T-helper 1 cell treated with Interleukin-12 subunit alpha and Interleukin-12 subunit beta and Interleukin-4 antibody, amounts not matched to agents 30 μg/mL and 1 μg/mL, for 36 hours (primary cell): Measurements from ENCODE around the gene EGR1.

Source experiments
- H3K27ac Mint-ChIP-seq: one replicate; pipeline ENCODE4 v1.8.0; 2021; ENCODE audit warnings: mild to moderate bottlenecking, mixed read lengths
- H3K27me3 Mint-ChIP-seq: one replicate; pipeline ENCODE4 v1.8.0; 2021; ENCODE audit warnings: low read depth, mixed read lengths
- H3K36me3 Mint-ChIP-seq: one replicate; pipeline ENCODE4 v1.8.0; 2021; ENCODE audit warnings: low read depth, mixed read lengths
- H3K4me1 Mint-ChIP-seq: one replicate; pipeline ENCODE4 v1.8.0; 2021; ENCODE audit warnings: low read depth, mixed read lengths
- H3K4me3 Mint-ChIP-seq: one replicate; pipeline ENCODE4 v1.8.0; 2021; ENCODE audit warnings: mild to moderate bottlenecking, moderate library complexity, mixed read lengths
- H3K9me3 Mint-ChIP-seq: one replicate; pipeline ENCODE4 v1.8.0; 2021; ENCODE audit warnings: mixed read lengths

EGR1 gene

DNA sequence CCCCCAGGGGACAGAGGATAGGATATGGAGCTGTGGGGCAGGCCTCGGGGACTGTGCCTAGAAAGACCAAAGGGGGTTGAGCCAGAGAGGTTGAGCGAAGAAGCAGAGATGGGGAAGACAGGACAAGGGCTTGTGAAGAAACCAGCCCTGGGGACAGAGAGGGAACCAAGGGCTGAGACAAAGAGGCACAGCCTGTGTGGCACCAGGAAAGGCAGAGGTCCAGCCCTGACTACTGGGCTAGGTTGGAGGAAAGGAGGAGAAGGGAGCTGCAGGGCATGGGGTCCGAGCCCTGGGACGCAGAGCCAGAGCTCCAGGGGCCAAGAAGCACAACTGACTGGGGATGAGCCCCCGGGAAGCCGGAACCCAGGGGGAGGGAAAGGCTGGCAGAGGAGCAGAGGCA lies 17.2 kb upstream of the EGR1 start:
- H3K4me3 Mint-ChIP-seq: no peak overlapping the region
- no peaks in the 10 kb centered on the region for H3K9me3 Mint-ChIP-seq
- H3K36me3 Mint-ChIP-seq: no peaks in the 10 kb centered on the region
- H3K27me3 Mint-ChIP-seq: peaks cover 4% of the 10 kb centered on the region
- no peak overlapping the region for H3K27ac Mint-ChIP-seq
- H3K4me1 Mint-ChIP-seq: peaks cover 5% of the 10 kb centered on the region

DNA sequence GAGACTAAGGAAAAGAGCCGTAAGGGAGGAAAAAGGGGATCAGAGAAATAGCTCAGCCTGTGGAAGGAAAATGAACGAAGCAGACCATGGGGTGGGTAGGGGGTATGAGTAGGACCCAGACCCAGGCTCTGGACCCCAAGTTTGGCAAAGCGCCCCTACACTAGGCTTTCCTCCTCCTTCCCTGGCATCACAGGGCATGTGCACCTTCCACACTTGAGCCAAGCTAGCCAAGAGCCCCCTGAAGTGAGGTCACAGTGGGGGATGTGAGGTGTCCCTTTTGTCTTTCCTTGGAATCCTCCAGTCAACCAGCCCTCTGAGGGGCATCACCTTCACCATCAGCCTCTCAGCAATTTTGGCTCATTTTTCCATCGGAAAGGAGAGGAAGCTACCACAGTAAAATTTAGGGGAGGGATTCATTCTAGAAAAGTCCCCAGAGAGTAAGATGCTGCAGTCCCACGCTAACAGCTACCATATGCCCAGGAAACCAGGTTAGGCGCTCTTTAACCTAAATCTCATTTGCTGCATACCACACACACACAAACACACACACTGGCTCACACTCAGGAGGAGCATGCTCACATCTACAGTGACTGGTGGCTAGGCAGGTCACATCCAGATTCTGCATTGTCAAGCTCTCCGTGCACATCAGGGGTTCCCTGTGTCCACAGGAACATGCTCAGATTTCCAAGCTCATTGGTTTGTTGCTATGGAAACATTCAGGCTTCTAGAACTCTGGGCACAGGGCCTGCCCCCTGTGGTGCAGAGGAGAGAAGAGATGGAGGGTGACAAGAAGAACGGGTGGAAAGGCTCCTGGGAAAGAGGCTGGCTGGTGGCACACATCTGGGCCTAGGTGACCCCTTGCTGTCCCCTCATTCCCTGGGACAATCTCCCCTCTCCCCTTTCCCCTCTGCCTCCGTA lies 16.5 kb upstream of the EGR1 start:
- no peaks in the 10 kb centered on the region for H3K36me3 Mint-ChIP-seq
- no peak overlapping the region for H3K27ac Mint-ChIP-seq
- H3K9me3 Mint-ChIP-seq: no peaks in the 10 kb centered on the region
- H3K27me3 Mint-ChIP-seq: peaks cover 4% of the 10 kb centered on the region
- H3K4me1 Mint-ChIP-seq: peaks cover 5% of the 10 kb centered on the region
- H3K4me3 Mint-ChIP-seq: no peak overlapping the region

DNA sequence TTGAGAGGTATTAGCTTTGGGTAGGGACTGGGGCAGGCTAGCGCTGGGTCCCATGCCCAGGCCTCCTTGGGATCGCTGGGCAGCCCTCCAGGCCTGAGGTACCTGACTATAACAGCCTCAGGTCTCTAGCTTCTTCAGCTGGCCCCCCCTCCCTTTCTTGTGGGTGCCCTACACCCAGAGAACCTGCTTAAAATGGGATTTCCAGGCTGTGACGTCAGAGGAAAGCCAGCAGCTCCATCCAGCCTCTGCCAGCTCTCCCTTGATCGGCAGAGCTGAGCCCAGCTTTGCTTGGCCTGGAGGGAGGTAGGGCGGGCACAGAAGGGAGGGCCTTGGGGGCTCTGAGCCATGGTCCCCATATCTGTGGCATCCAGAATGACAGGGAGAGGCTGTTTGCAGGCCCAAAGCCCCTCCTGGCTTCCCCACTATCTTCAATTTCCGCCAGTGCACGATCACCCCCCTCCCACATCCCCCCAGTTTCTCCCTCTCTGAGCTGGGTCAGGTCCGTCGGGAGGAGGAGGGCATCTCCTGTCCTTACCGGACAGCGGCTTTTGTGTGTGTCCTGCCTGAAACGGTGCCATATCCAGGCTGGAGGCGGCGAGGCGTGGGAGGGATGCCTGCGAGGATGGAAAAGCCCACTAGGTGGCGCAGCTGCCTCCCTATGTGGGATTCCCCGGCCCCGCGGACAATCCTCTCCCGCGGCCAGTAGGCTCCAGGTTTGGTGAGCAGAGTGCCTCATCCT lies 15.6 kb upstream of the EGR1 start:
- H3K4me1 Mint-ChIP-seq: peaks cover 5% of the 10 kb centered on the region
- no peak overlapping the region for H3K27ac Mint-ChIP-seq
- H3K36me3 Mint-ChIP-seq: no peaks in the 10 kb centered on the region
- H3K4me3 Mint-ChIP-seq: no peak overlapping the region
- no peaks in the 10 kb centered on the region for H3K9me3 Mint-ChIP-seq
- H3K27me3 Mint-ChIP-seq: peaks cover 4% of the 10 kb centered on the region

DNA sequence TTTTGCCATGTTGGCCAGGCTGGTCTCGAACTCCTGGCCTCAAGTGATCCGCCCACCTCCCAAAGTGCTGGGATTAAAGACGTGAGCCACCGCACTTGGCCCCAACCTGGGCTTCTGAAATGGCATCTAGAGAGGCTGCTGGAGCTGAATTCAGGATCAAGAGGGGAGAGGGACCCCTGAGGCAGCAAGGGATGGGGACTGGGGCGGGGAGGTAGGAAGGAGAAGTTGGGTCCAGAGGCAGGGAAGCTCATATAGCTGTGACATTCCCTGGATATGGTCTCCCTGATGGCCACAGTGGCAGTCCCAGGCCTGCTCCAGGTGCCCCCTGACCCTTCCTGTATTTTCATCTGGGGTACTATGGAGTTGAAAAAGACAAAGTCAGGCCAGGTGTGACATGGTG lies 14.3 kb upstream of the EGR1 start:
- Mint-ChIP-seq H3K9me3 (no peaks in the 10 kb centered on the region), H3K4me1 (peaks cover 5% of the 10 kb centered on the region), H3K27me3 (peaks cover 4% of the 10 kb centered on the region), H3K4me3 (no peak overlapping the region), H3K36me3 (no peaks in the 10 kb centered on the region), H3K27ac (no peak overlapping the region)

DNA sequence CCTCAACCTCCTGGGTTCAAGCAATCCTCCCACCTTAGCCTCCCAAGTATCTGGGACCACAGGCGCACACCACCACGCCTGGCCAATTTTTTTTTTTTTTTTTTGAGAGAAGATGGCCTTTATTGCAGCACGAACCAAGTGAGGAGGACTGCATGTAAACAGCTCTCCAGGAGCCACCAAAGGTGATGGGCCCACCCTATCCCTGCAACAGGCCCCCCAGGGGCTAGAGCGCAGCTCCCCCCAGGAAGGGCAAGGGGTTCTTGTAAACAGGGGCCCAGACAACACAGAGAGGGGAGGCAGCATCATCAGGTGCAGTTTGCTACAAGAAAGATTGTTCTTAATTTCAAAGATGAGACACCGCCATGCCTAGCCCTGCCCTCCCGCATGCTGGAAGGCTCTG lies 12.6 kb upstream of the EGR1 start:
- no peak overlapping the region for H3K27ac Mint-ChIP-seq
- no peaks in the 10 kb centered on the region for H3K36me3 Mint-ChIP-seq
- peaks cover 4% of the 10 kb centered on the region for H3K27me3 Mint-ChIP-seq
- H3K4me3 Mint-ChIP-seq: no peak overlapping the region
- no peaks in the 10 kb centered on the region for H3K9me3 Mint-ChIP-seq
- H3K4me1 Mint-ChIP-seq: peaks cover 6% of the 10 kb centered on the region

DNA sequence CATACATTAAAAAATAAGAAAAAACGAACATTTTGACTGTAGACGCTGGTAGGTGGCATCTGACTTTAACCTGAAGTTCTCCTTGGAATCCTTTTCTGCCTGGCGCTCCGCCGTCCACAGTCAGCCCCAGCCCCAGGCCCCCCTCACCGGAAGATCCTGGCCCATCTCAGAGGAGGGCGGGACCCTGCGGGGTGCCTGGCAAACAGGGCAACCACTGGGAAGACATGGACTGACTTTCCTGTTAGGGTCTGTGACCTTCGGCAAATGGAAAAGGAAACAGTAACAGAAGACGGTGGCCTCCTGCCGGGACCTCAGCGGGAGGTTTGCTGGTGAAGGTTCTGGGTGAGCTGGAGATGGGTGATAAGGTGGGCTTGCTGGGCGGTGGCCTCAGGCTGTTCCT lies 11.7 kb upstream of the EGR1 start:
- Mint-ChIP-seq H3K4me1 (peaks cover 11% of the 10 kb centered on the region), H3K36me3 (no peaks in the 10 kb centered on the region), H3K27ac (no peak overlapping the region), H3K4me3 (no peak overlapping the region), H3K9me3 (no peaks in the 10 kb centered on the region), H3K27me3 (peaks cover 4% of the 10 kb centered on the region)

DNA sequence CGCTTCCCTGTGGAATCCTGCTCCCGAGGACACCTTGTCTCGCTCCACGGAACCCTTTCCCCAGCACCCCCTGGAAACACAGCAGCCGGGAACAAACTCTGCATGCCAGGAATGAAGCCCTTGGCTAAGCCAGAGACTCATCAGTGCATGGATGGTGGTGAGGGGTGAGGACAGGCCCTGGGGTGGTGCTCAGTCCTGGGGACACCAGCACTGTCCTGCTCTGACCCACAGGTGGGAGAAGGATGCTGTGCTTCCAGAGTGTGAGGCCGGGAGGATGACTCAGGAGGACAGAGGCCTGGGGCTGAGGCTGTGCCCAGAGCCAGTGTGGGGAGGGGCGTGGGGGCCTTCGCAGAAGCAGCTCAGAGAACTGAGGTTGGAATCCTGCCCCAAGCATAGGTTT lies 11.2 kb upstream of the EGR1 start:
- peaks cover 16% of the 10 kb centered on the region for H3K4me1 Mint-ChIP-seq
- no peak overlapping the region for H3K27ac Mint-ChIP-seq
- H3K9me3 Mint-ChIP-seq: no peaks in the 10 kb centered on the region
- H3K27me3 Mint-ChIP-seq: peaks cover 4% of the 10 kb centered on the region
- H3K4me3 Mint-ChIP-seq: no peak overlapping the region
- H3K36me3 Mint-ChIP-seq: peaks cover under 1% of the 10 kb centered on the region

DNA sequence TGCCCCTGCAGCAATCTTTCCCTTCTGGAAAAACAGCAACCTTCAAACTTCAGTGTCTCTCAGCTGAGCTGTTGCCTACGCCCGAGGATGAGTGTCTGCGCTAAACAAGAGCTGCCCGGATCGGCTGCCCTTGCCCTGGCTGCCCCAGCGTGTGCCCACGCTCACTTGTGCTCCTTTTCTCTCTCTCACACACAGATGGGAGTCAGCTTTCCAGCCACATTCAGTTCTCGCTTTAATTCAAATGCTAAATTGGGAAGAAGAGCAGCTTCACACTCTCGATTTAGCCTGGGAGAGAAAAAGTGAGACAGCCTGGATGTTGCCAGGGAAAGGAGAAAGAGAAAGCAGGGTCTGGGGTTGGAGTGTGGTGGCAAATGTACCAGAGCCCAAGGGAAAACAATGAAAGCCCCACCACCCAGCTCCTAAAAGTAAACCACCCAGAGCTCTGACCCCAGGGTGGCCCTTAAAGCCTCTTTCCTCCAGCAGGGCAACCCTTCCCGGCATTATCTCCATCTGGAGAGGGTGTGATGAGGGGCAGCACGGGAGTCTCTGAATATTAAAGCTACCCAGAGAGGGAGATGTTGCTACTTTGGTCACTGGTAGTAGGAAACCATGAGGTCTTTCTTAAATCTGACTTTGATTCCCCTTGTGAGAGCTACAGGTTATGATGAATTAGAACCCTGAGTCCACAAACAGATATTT lies 9.9 kb upstream of the EGR1 start:
- no peak overlapping the region for H3K4me3 Mint-ChIP-seq
- H3K36me3 Mint-ChIP-seq: peaks cover 3% of the 10 kb centered on the region
- H3K27me3 Mint-ChIP-seq: peaks cover 4% of the 10 kb centered on the region
- no peak overlapping the region for H3K27ac Mint-ChIP-seq
- peaks cover 22% of the 10 kb centered on the region for H3K4me1 Mint-ChIP-seq
- no peaks in the 10 kb centered on the region for H3K9me3 Mint-ChIP-seq

DNA sequence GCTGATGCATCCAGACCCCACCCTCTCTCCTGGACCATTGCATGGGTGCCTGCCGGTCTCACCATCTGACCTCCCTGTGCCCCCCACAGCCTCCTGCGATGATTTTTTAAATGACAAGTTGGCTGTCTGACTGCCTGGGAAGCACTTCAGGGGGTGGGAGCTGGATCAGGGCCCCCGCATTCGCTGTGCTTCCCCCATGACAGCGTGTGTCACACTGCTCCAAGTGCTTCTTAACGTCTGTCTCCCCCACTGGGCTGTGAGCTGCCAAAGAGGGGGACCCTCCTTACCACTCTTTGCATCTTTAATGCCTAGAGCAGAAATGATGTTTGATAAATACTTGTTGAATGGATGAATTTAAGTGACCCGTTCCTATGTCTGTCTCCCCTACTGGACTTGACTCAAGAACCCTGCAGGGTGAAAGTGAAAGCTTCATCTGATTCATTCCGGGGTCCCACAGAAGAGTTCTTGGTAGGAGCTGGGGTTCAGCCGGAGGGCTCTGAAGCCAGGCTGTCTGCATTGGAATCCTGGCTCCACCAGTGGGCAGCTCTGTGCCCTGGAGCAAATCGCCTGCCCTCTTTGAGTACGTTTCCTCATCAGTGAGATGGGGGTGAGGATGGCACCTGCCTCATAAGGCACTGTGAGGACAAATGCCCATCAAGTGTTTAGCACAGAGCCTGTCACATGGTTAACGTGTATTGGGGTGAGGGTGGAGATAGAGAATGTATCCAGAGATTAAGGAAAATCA lies 7.6 kb upstream of the EGR1 start:
- Mint-ChIP-seq H3K4me1 (peaks cover 23% of the 10 kb centered on the region), H3K36me3 (peaks cover 3% of the 10 kb centered on the region), H3K9me3 (no peaks in the 10 kb centered on the region), H3K27me3 (no peaks in the 10 kb centered on the region), H3K4me3 (no peak overlapping the region), H3K27ac (peak overlapping the region; percentile 64)

DNA sequence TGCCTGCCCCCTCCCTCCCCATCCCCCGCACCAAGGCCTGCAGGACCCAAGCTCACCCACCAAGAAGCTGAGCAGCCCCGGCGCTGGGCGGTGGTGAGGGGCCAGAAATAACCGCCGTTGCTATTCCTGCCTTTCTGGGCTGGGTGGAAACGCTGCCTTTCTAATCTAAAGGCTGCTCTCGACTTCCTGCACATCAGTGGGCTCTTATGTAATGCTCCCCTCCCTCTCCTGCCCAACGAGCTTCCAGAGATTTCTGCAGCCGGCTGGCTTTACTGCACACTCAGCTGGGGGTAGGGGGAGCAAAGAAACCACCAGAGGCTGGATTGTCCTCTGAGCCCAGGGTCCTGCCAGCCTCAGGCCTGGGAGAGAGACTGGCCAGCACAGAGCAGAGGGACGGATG lies 6.9 kb upstream of the EGR1 start:
- Mint-ChIP-seq H3K27ac (peak overlapping the region; percentile 98), H3K36me3 (peaks cover 3% of the 10 kb centered on the region), H3K27me3 (no peaks in the 10 kb centered on the region), H3K4me3 (no peak overlapping the region), H3K4me1 (peaks cover 23% of the 10 kb centered on the region), H3K9me3 (no peaks in the 10 kb centered on the region)

DNA sequence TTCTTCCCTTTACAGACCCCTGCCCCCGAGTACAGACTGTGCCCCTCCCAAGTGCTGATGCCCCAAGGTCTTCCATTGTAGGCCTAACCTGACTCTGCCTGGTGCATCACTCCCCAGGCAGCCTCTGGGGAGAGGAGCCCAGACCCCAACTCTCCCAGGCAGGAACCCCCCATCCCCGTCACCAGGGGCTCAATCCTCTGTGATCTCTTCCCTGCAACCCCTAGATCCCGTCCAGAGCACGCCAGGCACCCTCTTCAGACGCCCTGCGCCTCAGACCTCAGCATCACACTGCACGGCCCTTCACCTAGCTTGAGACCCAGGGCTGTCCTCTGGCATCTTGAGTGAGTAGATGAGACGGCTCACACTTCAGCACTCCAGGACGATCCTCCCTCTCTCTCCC lies 6.4 kb upstream of the EGR1 start:
- Mint-ChIP-seq H3K4me1 (peaks cover 23% of the 10 kb centered on the region), H3K27ac (peak overlapping the region; percentile 98), H3K36me3 (peaks cover 3% of the 10 kb centered on the region), H3K4me3 (peak overlapping the region; percentile 59), H3K9me3 (no peaks in the 10 kb centered on the region), H3K27me3 (no peaks in the 10 kb centered on the region)

DNA sequence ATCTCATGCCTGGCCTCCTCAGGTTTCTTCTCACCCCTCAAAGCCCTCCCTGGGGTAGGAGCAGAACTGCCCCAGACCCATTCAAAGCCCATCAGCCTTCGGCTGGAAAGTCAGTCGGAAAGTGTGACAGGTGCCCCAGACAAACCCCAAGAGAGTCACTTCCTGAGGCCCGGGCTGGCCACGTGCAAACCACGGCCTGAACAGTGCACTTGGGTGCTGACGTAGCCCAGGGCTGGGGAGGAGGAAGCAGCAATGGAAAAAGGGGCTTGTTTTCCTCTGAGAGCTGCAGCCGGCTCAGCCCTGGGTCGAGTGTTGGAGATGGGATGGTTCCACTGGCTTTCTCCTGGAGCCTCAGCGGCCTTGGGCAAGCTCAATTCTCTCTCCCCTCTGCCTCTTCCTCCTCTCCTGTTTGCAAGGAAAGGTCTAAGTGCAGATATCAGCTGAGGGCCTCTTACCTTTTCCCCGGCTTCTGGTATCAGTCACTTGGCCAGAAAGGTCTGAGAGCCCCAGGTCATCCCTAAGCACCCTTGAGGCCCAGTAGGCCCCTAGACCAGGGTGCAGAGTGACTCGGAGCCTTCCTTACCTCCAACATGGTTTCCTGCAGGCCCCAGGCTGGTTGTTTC lies 5.9 kb upstream of the EGR1 start:
- Mint-ChIP-seq H3K27me3 (no peaks in the 10 kb centered on the region), H3K27ac (peak overlapping the region; percentile 98), H3K9me3 (no peaks in the 10 kb centered on the region), H3K36me3 (peaks cover 3% of the 10 kb centered on the region), H3K4me1 (peaks cover 23% of the 10 kb centered on the region), H3K4me3 (peak overlapping the region; percentile 59)

DNA sequence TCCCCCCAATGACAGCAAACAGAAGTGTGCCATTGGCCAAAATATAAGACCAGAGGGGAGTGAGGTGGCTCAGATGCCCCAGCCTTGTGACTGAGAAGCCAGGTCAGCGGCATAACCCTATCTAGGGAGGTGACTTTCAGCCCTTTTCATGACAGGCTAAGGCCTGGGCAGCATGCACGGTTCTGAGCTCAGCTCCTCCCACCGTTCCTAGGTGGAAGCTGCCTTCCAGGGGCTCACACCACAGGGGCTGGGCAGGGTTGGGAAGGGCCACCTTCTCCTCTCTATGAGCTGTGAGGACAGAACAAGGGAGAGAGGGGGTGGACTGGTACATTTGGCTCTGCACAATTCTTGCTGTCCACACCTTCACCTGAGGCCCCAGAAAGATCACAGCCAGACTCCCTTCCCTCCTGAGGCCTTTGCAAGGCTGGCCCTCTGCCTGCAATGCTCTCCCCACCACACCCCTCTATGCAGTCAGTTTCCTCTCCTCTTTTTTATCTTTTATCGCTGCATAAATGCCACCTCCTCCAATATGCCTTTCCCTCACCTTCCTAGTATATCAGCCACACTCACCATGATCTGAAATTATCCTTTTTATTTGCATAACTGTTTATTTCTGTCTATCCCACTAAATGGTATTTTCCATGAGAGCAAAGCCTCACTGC lies 5.1 kb upstream of the EGR1 start:
- Mint-ChIP-seq H3K4me3 (no peak overlapping the region), H3K4me1 (peaks cover 23% of the 10 kb centered on the region)

More for the DNA sequence above, 5.1 kb upstream of the EGR1 start:
- Mint-ChIP-seq H3K36me3 (peaks cover 3% of the 10 kb centered on the region), H3K27me3 (no peaks in the 10 kb centered on the region), H3K9me3 (no peaks in the 10 kb centered on the region), H3K27ac (peak overlapping the region; percentile 50)
